ENCODE results near the gene SUGCT. TPM values are rescaled to one million over a fixed set of nuclear protein-coding genes. Genes with fewer than 3 reads are reported as not detected.
"Not testable (repeated sequence)": the region's sequence is repeated elsewhere in the genome, so short reads cannot be mapped to it uniquely, and the experiment has no call there.

The SUGCT gene
- total and polyA plus RNA-seq, 7 donors = 2.4 to 7.3 (median 3.2) TPM

DNA sequence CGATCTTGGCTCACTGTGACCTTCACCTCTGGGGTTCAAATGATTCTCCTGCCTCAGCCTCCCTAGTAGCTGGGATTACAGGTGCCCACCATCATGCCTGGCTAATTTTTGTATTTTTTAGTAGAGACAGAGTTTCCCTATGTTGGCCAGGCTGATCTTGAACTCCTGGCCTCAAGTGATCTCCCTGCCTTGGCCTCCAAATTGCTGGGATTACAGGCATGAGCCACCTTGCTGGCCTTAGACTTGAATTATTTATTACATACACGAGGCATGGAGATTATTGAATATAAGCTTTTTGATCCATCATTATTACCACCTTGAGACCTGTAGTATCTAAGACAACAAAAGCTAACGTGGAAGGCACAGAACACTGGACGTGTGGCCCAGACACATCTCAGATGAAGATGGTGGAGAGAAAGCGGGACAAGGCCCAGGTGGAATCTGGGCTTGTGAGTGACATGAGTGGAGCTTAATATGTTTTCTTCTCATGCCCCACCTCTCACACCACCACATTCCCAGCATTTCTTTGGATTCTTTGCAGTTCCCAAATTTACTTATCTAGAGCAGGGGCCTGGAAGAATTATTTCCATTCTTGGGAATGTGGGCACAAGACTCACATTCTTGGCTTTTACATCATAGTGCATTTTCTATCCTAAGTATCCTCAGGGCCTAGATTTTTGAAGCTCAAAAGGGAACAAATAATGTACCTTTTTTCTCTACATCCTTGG lies 76.6 kb downstream of the SUGCT start:
- Histone ChIP-seq H3K36me3 (ENCODE audit: insufficient read depth in 1 of 2, low read depth in 1 of 2) (no peaks in the 10 kb centered on the region), H3K27me3 (ENCODE audit: insufficient read depth in 3 of 3, low read length in 2 of 3) (no peaks in the 10 kb centered on the region), H3K4me1 (no peaks in the 10 kb centered on the region), H3K4me3 (no peak overlapping the region), H3K9me3 (no peaks in the 10 kb centered on the region), H3K27ac (no peak overlapping the region)
- WGBS, 3 donors = 88 to 94% (median 91%) methylated on average over 5 of the region's 5 CpGs
- ATAC-seq (no peak), DNase-seq (no peak)
- TF ChIP-seq, protein P1, sequence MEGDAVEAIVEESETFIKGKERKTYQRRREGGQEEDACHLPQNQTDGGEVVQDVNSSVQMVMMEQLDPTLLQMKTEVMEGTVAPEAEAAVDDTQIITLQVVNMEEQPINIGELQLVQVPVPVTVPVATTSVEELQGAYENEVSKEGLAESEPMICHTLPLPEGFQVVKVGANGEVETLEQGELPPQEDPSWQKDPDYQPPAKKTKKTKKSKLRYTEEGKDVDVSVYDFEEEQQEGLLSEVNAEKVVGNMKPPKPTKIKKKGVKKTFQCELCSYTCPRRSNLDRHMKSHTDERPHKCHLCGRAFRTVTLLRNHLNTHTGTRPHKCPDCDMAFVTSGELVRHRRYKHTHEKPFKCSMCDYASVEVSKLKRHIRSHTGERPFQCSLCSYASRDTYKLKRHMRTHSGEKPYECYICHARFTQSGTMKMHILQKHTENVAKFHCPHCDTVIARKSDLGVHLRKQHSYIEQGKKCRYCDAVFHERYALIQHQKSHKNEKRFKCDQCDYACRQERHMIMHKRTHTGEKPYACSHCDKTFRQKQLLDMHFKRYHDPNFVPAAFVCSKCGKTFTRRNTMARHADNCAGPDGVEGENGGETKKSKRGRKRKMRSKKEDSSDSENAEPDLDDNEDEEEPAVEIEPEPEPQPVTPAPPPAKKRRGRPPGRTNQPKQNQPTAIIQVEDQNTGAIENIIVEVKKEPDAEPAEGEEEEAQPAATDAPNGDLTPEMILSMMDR (IDR thresholded peaks at IDR 0.05) = no peak
- intact Hi-C loops (cut with DNase I) = no loop called here

DNA sequence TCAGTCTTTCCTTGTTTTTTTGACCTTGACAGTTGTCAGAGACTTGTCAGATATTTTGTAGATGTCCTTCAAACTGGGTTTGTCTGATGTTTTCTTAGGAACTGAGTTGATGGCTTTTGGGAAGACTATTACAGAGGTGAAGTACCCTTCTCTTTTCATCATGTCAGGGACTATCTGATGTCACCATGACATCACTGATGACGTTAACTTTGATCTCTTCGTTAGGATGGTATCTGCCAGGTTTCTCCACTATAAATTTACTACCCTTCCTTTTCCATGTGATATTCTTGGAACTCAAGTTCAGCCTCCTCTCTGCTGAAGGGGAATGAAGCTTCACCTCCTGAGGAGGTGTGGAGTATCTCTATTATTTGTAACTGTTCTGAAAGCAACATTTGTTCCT lies 78.5 kb downstream of the SUGCT start:
- H3K27ac ChIP-seq = no peak overlapping the region
- no peaks in the 10 kb centered on the region for H3K36me3 ChIP-seq (ENCODE audit: insufficient read depth in 1 of 2, low read depth in 1 of 2)
- H3K4me3 ChIP-seq = no peak overlapping the region
- H3K4me1 ChIP-seq = no peaks in the 10 kb centered on the region
- no peaks in the 10 kb centered on the region for H3K27me3 ChIP-seq (ENCODE audit: insufficient read depth in 3 of 3, low read length in 2 of 3)
- intact Hi-C loops (cut with DNase I) = no loop called here
- TF ChIP-seq, protein P1 (IDR thresholded peaks at IDR 0.05) = no peak
- no peak for ATAC-seq
- 73 to 78% (median 75%) methylated on average over 2 of the region's 2 CpGs for WGBS, 3 donors
- DNase-seq = no peak
- no peaks in the 10 kb centered on the region for H3K9me3 ChIP-seq

DNA sequence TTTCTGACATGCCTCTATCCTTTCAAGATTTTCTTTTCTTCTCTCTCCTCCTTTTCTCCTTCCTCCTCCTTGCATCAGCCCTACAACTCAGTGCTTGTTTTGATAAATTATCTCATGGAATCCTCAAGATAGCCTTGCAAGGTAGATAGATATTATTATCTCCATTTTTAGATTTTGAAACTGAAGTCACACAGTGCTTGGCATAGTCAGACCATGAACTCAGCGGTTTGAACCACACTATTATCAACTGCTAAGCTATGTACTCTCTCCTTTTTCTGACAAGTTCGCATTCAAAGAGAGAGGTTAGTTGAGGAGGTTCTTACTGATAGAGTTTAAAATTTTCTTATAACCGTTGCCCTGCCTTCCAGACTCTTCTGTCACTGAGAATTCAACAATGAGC lies 79.1 kb downstream of the SUGCT start:
- Histone ChIP-seq H3K9me3 (no peaks in the 10 kb centered on the region), H3K27ac (no peak overlapping the region), H3K4me1 (no peaks in the 10 kb centered on the region), H3K27me3 (ENCODE audit: insufficient read depth in 3 of 3, low read length in 2 of 3) (no peaks in the 10 kb centered on the region), H3K36me3 (ENCODE audit: insufficient read depth in 1 of 2, low read depth in 1 of 2) (no peaks in the 10 kb centered on the region), H3K4me3 (no peak overlapping the region)
- no peak for ATAC-seq
- TF ChIP-seq, protein P1 (IDR thresholded peaks at IDR 0.05) = no peak
- intact Hi-C loops (cut with DNase I) = no loop called here
- no peak for DNase-seq
- WGBS, 3 donors = 93 to 95% (median 93%) methylated on average over 3 of the region's 3 CpGs

DNA sequence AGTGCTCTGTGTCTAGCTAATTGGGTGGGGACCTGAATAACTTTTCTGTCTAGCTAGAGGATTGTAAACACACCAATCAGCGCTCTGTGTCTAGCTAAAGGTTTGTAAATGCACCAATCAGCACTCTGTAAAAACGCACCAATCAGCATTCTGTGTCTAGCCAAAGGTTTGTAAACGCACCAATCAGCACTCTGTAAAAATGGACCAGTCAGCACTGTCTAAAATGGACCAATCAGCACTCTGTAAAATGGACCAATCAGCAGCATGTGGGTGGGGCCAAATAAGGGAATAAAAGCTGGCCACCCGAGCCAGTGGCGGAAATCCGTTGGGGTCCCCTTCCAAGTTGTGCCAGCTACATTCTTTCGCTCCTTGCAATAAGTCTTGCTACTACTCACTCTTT lies 83.8 kb downstream of the SUGCT start:
- 96 to 98% (median 96%) methylated on average over 7 of the region's 7 CpGs for WGBS, 3 donors
- H3K36me3 ChIP-seq (ENCODE audit: insufficient read depth in 1 of 2, low read depth in 1 of 2); H3K4me1 ChIP-seq; intact Hi-C loops (cut with DNase I); H3K27ac ChIP-seq; H3K9me3 ChIP-seq; H3K4me3 ChIP-seq; H3K27me3 ChIP-seq (ENCODE audit: insufficient read depth in 3 of 3, low read length in 2 of 3); DNase-seq; ATAC-seq: not testable (repeated sequence)

DNA sequence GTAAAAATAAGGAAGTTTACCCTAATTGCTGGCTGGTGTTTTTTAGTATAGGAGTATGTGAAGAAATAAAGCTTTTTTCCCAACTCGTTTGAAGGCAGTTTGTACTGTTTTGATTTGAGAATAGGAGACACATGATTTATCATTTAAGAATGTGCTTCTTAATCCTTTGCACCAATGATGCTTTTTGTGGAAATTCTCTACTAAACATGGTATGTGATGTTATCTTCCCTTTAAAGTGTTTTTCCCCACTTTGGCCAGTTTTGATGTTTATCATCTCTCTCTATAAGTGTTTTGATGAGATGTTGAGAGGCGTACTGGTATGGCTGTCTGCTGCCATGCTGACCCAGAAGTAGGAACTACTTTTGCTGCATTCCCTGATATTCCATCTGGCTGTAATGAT lies 85.1 kb downstream of the SUGCT start:
- Histone ChIP-seq H3K27me3 (ENCODE audit: insufficient read depth in 3 of 3, low read length in 2 of 3) (no peaks in the 10 kb centered on the region), H3K9me3 (no peaks in the 10 kb centered on the region), H3K4me1 (no peaks in the 10 kb centered on the region), H3K36me3 (ENCODE audit: insufficient read depth in 1 of 2, low read depth in 1 of 2) (no peaks in the 10 kb centered on the region), H3K4me3 (no peak overlapping the region), H3K27ac (no peak overlapping the region)
- no peak for ATAC-seq
- DNase-seq = no peak
- WGBS, 3 donors = 66 to 69% (median 67%) methylated on average over 2 of the region's 2 CpGs
- TF ChIP-seq, protein P1 (IDR thresholded peaks at IDR 0.05) = no peak
- intact Hi-C loops (cut with DNase I) = no loop called here
